KMS-11 (cell line): ENCODE data around the gene KIR3DL3.
"Not testable (repeated sequence)": the region's sequence is repeated elsewhere in the genome, so short reads cannot be mapped to it uniquely, and the experiment has no call there.

Experiments used
- H2AFZ ChIP-seq: fragments of 200-600 bp; sonication (generic); 2 replicates; pipeline ENCODE4 v1.6.1; 2016; ENCODE audit warnings: antibody characterized with exemption, mixed run types, low read depth
- H3K27ac ChIP-seq: fragments of 200-600 bp; sonication (generic); 2 replicates; pipeline ENCODE4 v1.6.1; 2016; ENCODE audit warnings: mild to moderate bottlenecking, mixed run types
- H3K27me3 ChIP-seq: fragments of 200-600 bp; sonication (generic); 2 replicates; pipeline ENCODE4 v1.6.1; 2017; ENCODE audit warnings: mild to moderate bottlenecking, low read depth, mixed run types, moderate library complexity; ENCODE audit not compliant: insufficient read depth
- H3K36me3 ChIP-seq: fragments of 200-600 bp; sonication (generic); 2 replicates; pipeline ENCODE4 v1.6.1; 2017; ENCODE audit warnings: mild to moderate bottlenecking, mixed run types; ENCODE audit not compliant: insufficient read depth
- H3K4me1 ChIP-seq: fragments of 200-600 bp; sonication (generic); 2 replicates; pipeline ENCODE4 v1.6.1; 2016; ENCODE audit warnings: mild to moderate bottlenecking, low read depth, mixed run types; ENCODE audit not compliant: poor library complexity, severe bottlenecking
- H3K4me2 ChIP-seq: fragments of 200-600 bp; sonication (generic); 2 replicates; pipeline ENCODE4 v1.7.0; 2016; ENCODE audit warnings: mild to moderate bottlenecking, mixed run types
- H3K4me3 ChIP-seq: fragments of 200-600 bp; sonication (generic); IDR thresholded peaks from 2 replicates; pipeline ENCODE4 v1.6.1; 2017; ENCODE audit warnings: low read depth, low read length, mixed read lengths; ENCODE audit not compliant: insufficient read depth
- H3K79me2 ChIP-seq: fragments of 200-600 bp; sonication (generic); 2 replicates; pipeline ENCODE4 v1.6.1; 2016; ENCODE audit warnings: low read depth, mixed run types; ENCODE audit not compliant: insufficient read depth
- H3K9ac ChIP-seq: fragments of 200-600 bp; sonication (generic); 2 replicates; pipeline ENCODE4 v1.6.1; 2016; ENCODE audit warnings: mild to moderate bottlenecking, mixed run types
- H4K20me1 ChIP-seq: fragments of 200-600 bp; sonication (generic); 2 replicates; pipeline ENCODE4 v1.6.1; 2016; ENCODE audit warnings: mild to moderate bottlenecking, mixed run types; ENCODE audit not compliant: insufficient read depth
- TF ChIP-seq, protein P1 (sequence below): fragments of 200-600 bp; sonication (generic); conservative IDR thresholded peaks from 2 replicates; pipeline ENCODE4 v1.6.1; 2017; ENCODE audit warnings: low read depth, mild to moderate bottlenecking, antibody characterized with exemption, low read length, moderate library complexity, mixed read lengths

KIR3DL3 gene

DNA sequence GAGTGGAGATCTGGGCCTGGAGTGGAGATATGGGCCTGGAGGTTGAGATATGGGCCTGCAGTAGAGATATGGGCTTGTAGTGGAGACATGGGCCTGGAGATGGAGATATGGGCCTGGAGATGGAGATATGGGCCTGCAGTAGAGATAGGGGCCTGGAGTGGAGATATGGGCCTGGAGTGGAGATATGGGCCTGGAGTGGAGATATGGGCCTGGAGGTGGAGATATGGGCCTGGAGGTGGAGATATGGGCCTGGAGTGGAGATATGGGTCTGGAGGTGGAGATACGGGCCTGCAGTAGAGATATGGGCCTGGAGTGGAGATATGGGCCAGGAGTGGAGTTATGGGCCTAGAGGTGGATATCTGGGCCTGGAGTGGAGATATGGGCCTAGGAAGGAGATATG lies 14.5 kb downstream of the KIR3DL3 start:
- no peak overlapping the region for H3K4me3 ChIP-seq
- H3K27ac ChIP-seq, result no peak overlapping the region
- H2AFZ ChIP-seq, result no peak overlapping the region
- no peaks in the 10 kb centered on the region for H4K20me1 ChIP-seq
- no peaks in the 10 kb centered on the region for H3K36me3 ChIP-seq
- no peaks in the 10 kb centered on the region for H3K79me2 ChIP-seq
- H3K4me2 ChIP-seq, result no peak overlapping the region
- H3K9ac ChIP-seq, result no peak overlapping the region
- H3K4me1 ChIP-seq, result no peaks in the 10 kb centered on the region
- TF ChIP-seq, protein P1, sequence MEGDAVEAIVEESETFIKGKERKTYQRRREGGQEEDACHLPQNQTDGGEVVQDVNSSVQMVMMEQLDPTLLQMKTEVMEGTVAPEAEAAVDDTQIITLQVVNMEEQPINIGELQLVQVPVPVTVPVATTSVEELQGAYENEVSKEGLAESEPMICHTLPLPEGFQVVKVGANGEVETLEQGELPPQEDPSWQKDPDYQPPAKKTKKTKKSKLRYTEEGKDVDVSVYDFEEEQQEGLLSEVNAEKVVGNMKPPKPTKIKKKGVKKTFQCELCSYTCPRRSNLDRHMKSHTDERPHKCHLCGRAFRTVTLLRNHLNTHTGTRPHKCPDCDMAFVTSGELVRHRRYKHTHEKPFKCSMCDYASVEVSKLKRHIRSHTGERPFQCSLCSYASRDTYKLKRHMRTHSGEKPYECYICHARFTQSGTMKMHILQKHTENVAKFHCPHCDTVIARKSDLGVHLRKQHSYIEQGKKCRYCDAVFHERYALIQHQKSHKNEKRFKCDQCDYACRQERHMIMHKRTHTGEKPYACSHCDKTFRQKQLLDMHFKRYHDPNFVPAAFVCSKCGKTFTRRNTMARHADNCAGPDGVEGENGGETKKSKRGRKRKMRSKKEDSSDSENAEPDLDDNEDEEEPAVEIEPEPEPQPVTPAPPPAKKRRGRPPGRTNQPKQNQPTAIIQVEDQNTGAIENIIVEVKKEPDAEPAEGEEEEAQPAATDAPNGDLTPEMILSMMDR, result no peak
- H3K27me3 ChIP-seq, result peaks cover 7% of the 10 kb centered on the region; the same call in 1 of the 2 replicates

DNA sequence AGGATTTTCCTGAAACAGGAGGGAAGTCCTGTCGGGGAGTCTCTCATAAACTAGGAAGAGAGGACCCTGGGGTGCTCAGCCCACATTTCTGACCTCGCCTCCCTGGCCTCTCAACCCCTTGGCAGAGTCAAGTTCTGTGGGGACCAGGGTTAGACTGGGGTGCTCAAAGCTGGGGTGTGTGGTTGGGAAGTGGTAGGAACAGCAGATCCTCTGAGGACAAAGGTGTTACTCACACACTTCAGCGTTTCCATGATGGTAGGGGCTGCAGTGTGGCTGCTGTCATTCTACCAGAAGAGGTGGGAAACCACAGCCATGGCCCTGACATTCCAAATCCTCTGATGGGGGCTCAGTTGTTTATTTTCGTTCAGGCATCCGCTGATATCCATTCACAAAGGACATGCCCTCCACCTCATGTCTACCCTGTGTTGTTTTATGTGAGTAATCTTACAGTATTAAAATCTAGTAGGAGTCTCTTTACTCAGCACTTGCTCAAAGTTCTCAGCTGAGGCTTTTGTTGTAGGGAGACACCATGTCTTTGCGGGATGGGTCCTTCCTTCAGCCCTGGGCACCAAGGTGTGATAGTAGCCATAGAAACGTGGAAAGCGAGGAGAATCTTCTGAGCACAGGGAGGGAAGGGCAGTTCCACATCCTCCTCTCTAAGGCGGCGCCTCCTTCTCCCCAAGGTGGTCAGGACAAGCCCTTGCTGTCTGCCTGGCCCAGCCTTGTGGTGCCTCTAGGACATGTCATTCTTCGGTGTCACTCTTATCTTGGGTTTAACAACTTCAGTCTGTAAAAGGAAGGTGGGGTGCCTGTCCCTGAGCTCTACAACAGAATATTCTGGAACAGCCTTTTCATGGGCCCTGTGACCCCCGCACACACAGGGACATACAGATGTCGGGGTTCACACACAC lies 15.6 kb downstream of the KIR3DL3 start:
- no peak overlapping the region for H3K4me2 ChIP-seq
- no peak overlapping the region for H3K9ac ChIP-seq
- H3K36me3 ChIP-seq, result no peaks in the 10 kb centered on the region
- H2AFZ ChIP-seq, result no peak overlapping the region
- no peak overlapping the region for H3K27ac ChIP-seq
- H4K20me1 ChIP-seq, result no peaks in the 10 kb centered on the region
- no peak overlapping the region for H3K4me3 ChIP-seq
- no peaks in the 10 kb centered on the region for H3K79me2 ChIP-seq
- H3K27me3 ChIP-seq, result peaks cover 7% of the 10 kb centered on the region; the same call in 1 of the 2 replicates
- TF ChIP-seq, protein P1, result no peak
- H3K4me1 ChIP-seq, result no peaks in the 10 kb centered on the region

DNA sequence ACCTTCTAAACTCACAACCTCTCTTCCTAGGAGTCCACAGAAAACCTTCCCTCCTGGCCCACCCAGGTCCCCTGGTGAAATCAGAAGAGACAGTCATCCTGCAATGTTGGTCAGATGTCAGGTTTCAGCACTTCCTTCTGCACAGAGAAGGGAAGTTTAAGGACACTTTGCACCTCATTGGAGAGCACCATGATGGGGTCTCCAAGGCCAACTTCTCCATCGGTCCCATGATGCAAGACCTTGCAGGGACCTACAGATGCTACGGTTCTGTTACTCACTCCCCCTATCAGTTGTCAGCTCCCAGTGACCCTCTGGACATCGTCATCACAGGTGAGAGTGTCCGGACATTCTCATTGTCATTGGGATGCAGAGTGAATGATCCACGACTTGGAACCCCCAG lies 17.7 kb downstream of the KIR3DL3 start:
- H2AFZ ChIP-seq, H3K9ac ChIP-seq, H3K27ac ChIP-seq, H4K20me1 ChIP-seq, H3K79me2 ChIP-seq, H3K4me2 ChIP-seq, H3K27me3 ChIP-seq, H3K36me3 ChIP-seq, H3K4me1 ChIP-seq, H3K4me3 ChIP-seq: not testable (repeated sequence)

DNA sequence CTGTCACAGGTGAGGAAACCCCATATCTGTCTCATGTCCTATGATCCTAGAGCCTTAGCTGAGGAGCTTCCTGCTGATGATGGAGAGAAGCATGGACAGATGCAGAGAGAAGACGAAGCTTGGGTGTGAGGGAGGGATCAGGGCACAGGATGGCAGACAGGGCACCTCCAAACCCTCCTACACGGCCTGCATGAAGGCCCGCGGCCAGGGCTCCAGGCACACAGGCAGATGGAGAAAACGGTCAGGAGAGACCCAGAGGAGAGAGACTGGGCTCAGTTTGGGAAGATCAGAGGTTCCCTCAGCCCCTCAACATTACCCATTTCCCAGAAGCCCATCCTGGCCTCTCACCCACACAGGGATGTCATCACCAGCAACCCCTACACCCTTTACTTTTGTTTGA lies 19.8 kb downstream of the KIR3DL3 start:
- H3K79me2 ChIP-seq, H3K36me3 ChIP-seq, H4K20me1 ChIP-seq, H3K9ac ChIP-seq, H3K4me3 ChIP-seq, H3K27ac ChIP-seq, H3K4me2 ChIP-seq, H3K27me3 ChIP-seq, H3K4me1 ChIP-seq, H2AFZ ChIP-seq: not testable (repeated sequence)

DNA sequence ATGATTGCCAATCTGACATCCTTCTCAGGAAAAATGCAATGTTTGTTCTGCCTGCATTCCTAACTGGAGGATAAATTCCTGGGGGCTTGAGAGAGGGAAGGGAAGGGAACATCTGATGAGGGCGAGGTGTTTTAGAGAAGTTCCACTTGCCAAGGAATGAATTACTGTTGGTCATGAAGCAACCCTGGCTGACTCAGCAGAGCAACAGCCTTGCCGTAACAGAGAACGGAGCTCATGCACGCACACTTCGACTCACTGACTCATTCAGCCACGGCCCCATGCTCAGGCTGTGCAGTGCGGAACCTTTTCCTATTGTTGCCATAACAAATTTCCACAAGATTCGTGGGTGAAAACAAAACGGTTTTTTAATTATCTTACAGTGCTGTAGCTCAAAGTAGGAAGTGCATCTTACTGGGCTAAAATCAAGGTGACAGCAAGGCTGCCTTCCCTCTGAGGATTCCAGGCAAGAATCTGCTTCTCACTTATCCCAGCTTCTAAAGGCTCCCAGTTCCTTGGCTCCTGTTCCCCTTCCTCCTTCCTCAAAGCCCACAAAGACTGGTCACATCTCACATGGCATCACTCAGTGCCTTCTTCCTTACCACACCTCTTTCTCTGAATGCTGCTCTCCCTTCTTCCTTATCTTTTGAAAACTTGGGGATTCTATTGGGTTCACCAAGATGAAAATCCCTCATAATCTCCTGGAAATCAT lies 23.5 kb downstream of the KIR3DL3 start:
- H3K4me1 ChIP-seq, H2AFZ ChIP-seq, H3K9ac ChIP-seq, H3K4me2 ChIP-seq, H3K79me2 ChIP-seq, H3K4me3 ChIP-seq, H4K20me1 ChIP-seq, H3K27ac ChIP-seq, H3K27me3 ChIP-seq, H3K36me3 ChIP-seq: not testable (repeated sequence)

DNA sequence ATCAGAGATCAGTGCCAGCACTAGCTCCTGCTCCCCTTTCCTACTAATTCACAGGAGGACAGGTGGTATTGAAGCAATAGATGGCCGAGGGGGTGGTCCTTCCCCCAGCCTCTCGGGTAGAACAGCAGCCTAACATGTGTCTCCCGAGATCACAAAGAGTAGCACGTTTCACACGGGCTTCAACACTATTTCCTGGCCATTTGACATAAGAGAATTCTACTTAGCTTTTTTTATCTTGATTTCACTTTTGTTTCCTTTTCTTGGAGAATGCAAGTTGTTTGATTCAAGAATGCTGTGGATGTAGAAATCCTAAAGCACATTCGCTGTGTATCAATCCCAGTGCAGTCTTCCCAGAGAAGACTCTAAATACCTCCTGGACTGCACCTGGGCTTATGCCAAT lies 26.0 kb downstream of the KIR3DL3 start:
- not testable (repeated sequence) for H3K4me3 ChIP-seq, H3K79me2 ChIP-seq, H3K27ac ChIP-seq, H2AFZ ChIP-seq, H3K36me3 ChIP-seq, H3K9ac ChIP-seq, H4K20me1 ChIP-seq, H3K4me2 ChIP-seq, H3K4me1 ChIP-seq, H3K27me3 ChIP-seq

DNA sequence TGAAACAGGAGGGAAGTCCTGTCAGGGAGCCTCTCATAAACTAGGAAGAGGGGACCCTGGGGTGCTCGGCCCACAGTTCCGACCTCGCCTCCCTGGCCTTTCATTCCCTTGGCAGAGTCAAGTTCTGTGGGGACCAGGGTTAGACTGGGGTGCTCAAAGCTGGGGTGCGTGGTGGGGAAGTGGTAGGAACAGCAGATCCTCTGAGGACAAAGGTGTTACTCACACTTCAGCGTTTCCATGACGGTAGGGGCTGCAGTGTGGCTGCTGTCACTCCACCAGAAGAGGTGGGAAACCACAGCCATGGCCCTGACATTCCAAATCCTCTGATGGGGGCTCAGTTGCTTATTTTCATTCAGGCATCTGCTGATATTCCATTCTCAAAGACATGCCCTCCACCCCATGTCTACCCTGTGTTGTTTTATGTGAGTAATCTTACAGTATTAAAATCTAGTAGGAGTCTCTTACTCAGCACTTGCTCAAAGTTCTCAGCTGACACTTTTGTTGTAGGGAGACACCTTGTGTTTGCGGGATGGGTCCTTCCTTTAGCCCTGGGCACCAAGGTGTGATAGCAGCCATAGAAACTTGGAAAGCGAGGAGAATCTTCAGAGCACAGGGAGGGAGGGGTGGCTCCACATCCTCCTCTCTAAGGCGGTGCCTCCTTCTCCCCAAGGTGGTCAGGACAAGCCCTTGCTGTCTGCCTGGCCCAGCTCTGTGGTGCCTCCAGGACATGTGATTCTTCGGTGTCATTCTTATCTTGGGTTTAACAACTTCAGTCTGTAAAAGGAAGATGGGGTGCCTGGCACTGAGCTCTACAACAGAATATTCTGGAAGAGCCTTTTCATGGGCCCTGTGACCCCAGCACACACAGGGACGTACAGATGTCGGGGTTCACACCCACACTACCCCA lies 32.2 kb downstream of the KIR3DL3 start:
- not testable (repeated sequence) for H3K79me2 ChIP-seq, H3K9ac ChIP-seq

DNA sequence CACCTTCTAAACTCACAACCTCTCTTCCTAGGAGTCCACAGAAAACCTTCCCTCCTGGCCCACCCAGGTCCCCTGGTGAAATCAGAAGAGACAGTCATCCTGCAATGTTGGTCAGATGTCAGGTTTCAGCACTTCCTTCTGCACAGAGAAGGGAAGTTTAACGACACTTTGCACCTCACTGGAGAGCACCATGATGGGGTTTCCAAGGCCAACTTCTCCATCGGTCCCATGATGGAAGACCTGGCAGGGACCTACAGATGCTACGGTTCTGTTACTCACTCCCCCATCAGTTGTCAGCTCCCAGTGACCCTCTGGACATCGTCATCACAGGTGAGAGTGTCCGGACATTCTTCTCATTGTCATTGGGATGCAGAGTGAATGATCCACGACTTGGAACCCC lies 34.3 kb downstream of the KIR3DL3 start:
- H3K79me2 ChIP-seq, H2AFZ ChIP-seq, H3K36me3 ChIP-seq: not testable (repeated sequence)

More for the DNA sequence above, 32.2 kb downstream of the KIR3DL3 start:
- H3K4me3 ChIP-seq, H3K27ac ChIP-seq, H2AFZ ChIP-seq, H4K20me1 ChIP-seq, H3K4me2 ChIP-seq, H3K4me1 ChIP-seq, H3K27me3 ChIP-seq, H3K36me3 ChIP-seq: not testable (repeated sequence)

More for the DNA sequence above, 34.3 kb downstream of the KIR3DL3 start:
- not testable (repeated sequence) for H3K4me1 ChIP-seq, H3K27me3 ChIP-seq, H3K9ac ChIP-seq, H3K27ac ChIP-seq, H4K20me1 ChIP-seq, H3K4me3 ChIP-seq, H3K4me2 ChIP-seq
